H1 (cell line): ENCODE results near the gene PFDN5. TPM values are rescaled to one million over a fixed set of nuclear protein-coding genes. Genes with fewer than 3 reads are reported as not detected.

Experiments used
- ASH2L ChIP-seq: fragments of 200-600, 300-600 bp; sonication (generic); IDR thresholded peaks from one replicate; pipeline ENCODE4 v1.7.1; 2017; ENCODE audit warnings: low read length
- ATF2 ChIP-seq: IDR thresholded peaks from 2 replicates; pipeline ENCODE4 v1.6.1; 2012; ENCODE audit warnings: low read length, inconsistent platforms
- BCL11A ChIP-seq, 2 experiments: IDR thresholded peaks; one replicate each; pipeline ENCODE4 v1.6.1; 2011; ENCODE audit warnings: low read depth in 2 of 2, low read length in 2 of 2, mild to moderate bottlenecking in 2 of 2
- CREB1 ChIP-seq: IDR thresholded peaks from 2 replicates; pipeline ENCODE4 v1.6.1; 2012; ENCODE audit warnings: inconsistent platforms
- MAX ChIP-seq: IDR thresholded peaks from 2 replicates; pipeline ENCODE4 v1.6.1; 2012; ENCODE audit warnings: inconsistent platforms
- PHF8 ChIP-seq: fragments of 200-600 bp; sonication (generic); conservative IDR thresholded peaks from 2 replicates; pipeline ENCODE4 v1.7.1; 2012; ENCODE audit warnings: low read depth, mild to moderate bottlenecking, inconsistent platforms, low read length, moderate library complexity
- POLR2AphosphoS5 ChIP-seq: IDR thresholded peaks from 2 replicates; pipeline ENCODE4 v1.6.1; 2011; ENCODE audit warnings: low read depth, low read length
- RBBP5 ChIP-seq: IDR thresholded peaks from 2 replicates; pipeline ENCODE4 v1.7.1; 2012; ENCODE audit warnings: low read depth, mild to moderate bottlenecking, inconsistent platforms, low read length, moderate library complexity, borderline replicate concordance
- SAP30 ChIP-seq: fragments of 300-600 bp; sonication (generic); IDR thresholded peaks from 2 replicates; pipeline ENCODE4 v1.7.1; 2012; ENCODE audit warnings: low read length, moderate library complexity, mild to moderate bottlenecking, inconsistent platforms; ENCODE audit not compliant: insufficient read depth, insufficient replicate concordance
- SP4 ChIP-seq: IDR thresholded peaks from 2 replicates; pipeline ENCODE4 v1.6.1; 2012; ENCODE audit warnings: low read length, inconsistent platforms
- SRF ChIP-seq: IDR thresholded peaks from 2 replicates; pipeline ENCODE4 v1.6.1; 2011; ENCODE audit warnings: mild to moderate bottlenecking, low read depth, low read length, moderate library complexity
- TAF7 ChIP-seq: optimal IDR thresholded peaks from 2 replicates; pipeline ENCODE3; 2011; ENCODE audit warnings: low read depth, mild to moderate bottlenecking, inconsistent platforms, low read length, moderate library complexity, borderline replicate concordance
- TBP ChIP-seq: IDR thresholded peaks from 2 replicates; pipeline ENCODE4 v1.6.1; 2011; ENCODE audit warnings: low read depth, low read length, improper control_type of control experiment
- TEAD4 ChIP-seq: IDR thresholded peaks from 2 replicates; pipeline ENCODE4 v1.6.1; 2012; ENCODE audit warnings: low read depth, low read length, inconsistent platforms, mixed read lengths
- polyA plus RNA-seq, 7 experiments: library from polyadenylated mRNA; depleted of rRNA in 3 of 7; stranded (reverse) in 5 of 7; unstranded in 2 of 7; fragments of >200 nt in 5 of 7; fragments of 200-250 nt in 2 of 7; gene quantifications; 1 replicate in 5 of 7; 2 replicates in 1 of 7; 4 replicates in 1 of 7; pipeline versions ENCODE4 v1.2.1 to v1.2.3, GENCODE V29; 2011 to 2013; ENCODE audit warnings: missing spikeins in 2 of 7, mixed read lengths in 2 of 7
- total RNA-seq: library from RNA; stranded (reverse); fragmentation: NEBNext Ultra II Directional; extraction: Animal tissue kit (Norgen Biotek cat#: 25700); gene quantifications from 2 replicates; pipeline ENCODE4 v1.2.1, GENCODE V29; 2021

PFDN5 gene
- total and polyA plus RNA-seq, 2 of the 8 experiments (the other 6 are each of a cell fraction or from before 2014, with no cell fraction given): 290 to 630 TPM

- TF ChIP-seq BCL11A (IDR thresholded peaks at IDR 0.05; ENCODE audit: low read depth in 2 of 2, low read length in 2 of 2) (no peak), POLR2AphosphoS5 (peak; percentile 87), TBP (peak; percentile 92), SP4 (no peak), ASH2L (peak; percentile 54), MAX (peak; percentile 70), TAF7 (peak; percentile 76), CREB1 (peak; percentile 80), SRF (no peak), SAP30 (peak; percentile 81), TEAD4 (no peak), ATF2 (no peak), PHF8 (peak; percentile 79), RBBP5 (peak; percentile 87; the same call in 1 of the 2 replicates)
- TF ChIP-seq, all 59 proteins: peak for 19
Observed at GRCh38 chr12:53295070-53295890, at the start of gene PFDN5 (continued).
